ENCODE data around the gene ADCY9.

Gene ADCY9

GRCh38 chr16:4021070-4021779, 95.0 kb downstream of the ADCY9 start:
- Histone ChIP-seq H3K9me3 (ENCODE audit: control insufficient read depth, low read length) (no peaks in the 10 kb centered on the region), H3K4me3 (ENCODE audit: low read length) (no peak overlapping the region), H3K36me3 (ENCODE audit: control insufficient read depth, insufficient read depth, low read length, severe bottlenecking) (no peaks in the 10 kb centered on the region), H3K27me3 (replicated peaks; ENCODE audit: control insufficient read depth, insufficient read depth, low read length) (no peaks in the 10 kb centered on the region), H3K4me1 (ENCODE audit: control insufficient read depth, insufficient read depth, low read length) (peaks cover 13% of the 10 kb centered on the region), H3K9ac (ENCODE audit: low read length) (no peak overlapping the region)
- DNase-seq (ENCODE audit: low read depth) = no peak

DNA sequence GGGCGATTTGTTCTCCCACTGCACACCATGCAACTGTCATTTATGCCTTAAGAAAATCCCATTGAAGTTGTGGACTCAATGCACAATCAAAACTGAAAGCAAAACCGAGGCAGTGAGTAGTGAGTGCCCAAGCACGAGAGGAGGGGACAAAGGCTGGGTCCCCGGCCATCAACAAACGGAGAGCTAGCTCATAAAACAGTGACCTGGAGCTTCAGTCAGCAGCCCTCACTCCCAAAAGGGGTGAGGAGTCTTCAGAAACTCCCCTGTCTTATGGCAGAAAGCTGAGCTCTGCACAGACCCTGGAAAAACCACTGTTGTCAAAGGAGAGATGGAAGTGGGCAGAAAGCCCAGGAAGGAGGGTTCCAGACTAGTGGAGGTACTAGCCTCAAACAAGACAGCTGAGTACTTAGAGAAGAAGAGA, 96.9 kb downstream of the ADCY9 start:
- H3K4me1 ChIP-seq (ENCODE audit: control insufficient read depth, insufficient read depth, low read length) = peaks cover 13% of the 10 kb centered on the region
- H3K36me3 ChIP-seq (ENCODE audit: control insufficient read depth, insufficient read depth, low read length, severe bottlenecking) = no peaks in the 10 kb centered on the region
- no peak for DNase-seq (ENCODE audit: low read depth)
- peak overlapping the region; percentile 84 for H3K4me3 ChIP-seq (ENCODE audit: low read length)
- no peaks in the 10 kb centered on the region for H3K27me3 ChIP-seq (replicated peaks; ENCODE audit: control insufficient read depth, insufficient read depth, low read length)
- H3K9me3 ChIP-seq (ENCODE audit: control insufficient read depth, low read length) = no peaks in the 10 kb centered on the region
- peak overlapping the region; percentile 81 for H3K9ac ChIP-seq (ENCODE audit: low read length)

GRCh38 chr16:4018391-4018790, 97.9 kb downstream of the ADCY9 start:
- H3K9me3 ChIP-seq (ENCODE audit: control insufficient read depth, low read length) = no peaks in the 10 kb centered on the region
- no peak overlapping the region for H3K4me3 ChIP-seq (ENCODE audit: low read length)
- peaks cover 17% of the 10 kb centered on the region for H3K4me1 ChIP-seq (ENCODE audit: control insufficient read depth, insufficient read depth, low read length)
- DNase-seq (ENCODE audit: low read depth) = no peak
- no peaks in the 10 kb centered on the region for H3K36me3 ChIP-seq (ENCODE audit: control insufficient read depth, insufficient read depth, low read length, severe bottlenecking)
- no peak overlapping the region for H3K9ac ChIP-seq (ENCODE audit: low read length)
- H3K27me3 ChIP-seq (replicated peaks; ENCODE audit: control insufficient read depth, insufficient read depth, low read length) = no peaks in the 10 kb centered on the region

- Histone ChIP-seq H3K36me3 (ENCODE audit: control insufficient read depth, insufficient read depth, low read length, severe bottlenecking) (no peaks in the 10 kb centered on the region), H3K9me3 (ENCODE audit: control insufficient read depth, low read length) (no peaks in the 10 kb centered on the region), H3K9ac (ENCODE audit: low read length) (no peak overlapping the region), H3K27me3 (replicated peaks; ENCODE audit: control insufficient read depth, insufficient read depth, low read length) (no peaks in the 10 kb centered on the region), H3K4me1 (ENCODE audit: control insufficient read depth, insufficient read depth, low read length) (peaks cover 17% of the 10 kb centered on the region), H3K4me3 (ENCODE audit: low read length) (no peak overlapping the region)
- no peak for DNase-seq (ENCODE audit: low read depth)
Measured at GRCh38 chr16:4017807-4018206, 98.4 kb downstream of the ADCY9 start.

- no peak overlapping the region for H3K4me3 ChIP-seq (ENCODE audit: low read length)
- DNase-seq (ENCODE audit: low read depth) = peak; percentile 34
- H3K4me1 ChIP-seq (ENCODE audit: control insufficient read depth, insufficient read depth, low read length) = peaks cover 17% of the 10 kb centered on the region
Measured at GRCh38 chr16:4016658-4017057, 99.6 kb downstream of the ADCY9 start.

GRCh38 chr16:4016005-4016352, 100.3 kb downstream of the ADCY9 start:
- Histone ChIP-seq H3K36me3 (ENCODE audit: control insufficient read depth, insufficient read depth, low read length, severe bottlenecking) (no peaks in the 10 kb centered on the region), H3K4me3 (ENCODE audit: low read length) (no peak overlapping the region), H3K9me3 (ENCODE audit: control insufficient read depth, low read length) (no peaks in the 10 kb centered on the region), H3K27me3 (replicated peaks; ENCODE audit: control insufficient read depth, insufficient read depth, low read length) (no peaks in the 10 kb centered on the region), H3K4me1 (ENCODE audit: control insufficient read depth, insufficient read depth, low read length) (peaks cover 17% of the 10 kb centered on the region), H3K9ac (ENCODE audit: low read length) (no peak overlapping the region)
- DNase-seq (ENCODE audit: low read depth) = no peak

More at GRCh38 chr16:4016658-4017057, 99.6 kb downstream of the ADCY9 start:
- Histone ChIP-seq H3K27me3 (replicated peaks; ENCODE audit: control insufficient read depth, insufficient read depth, low read length) (no peaks in the 10 kb centered on the region), H3K36me3 (ENCODE audit: control insufficient read depth, insufficient read depth, low read length, severe bottlenecking) (no peaks in the 10 kb centered on the region), H3K9ac (ENCODE audit: low read length) (no peak overlapping the region), H3K9me3 (ENCODE audit: control insufficient read depth, low read length) (no peaks in the 10 kb centered on the region)

DNA sequence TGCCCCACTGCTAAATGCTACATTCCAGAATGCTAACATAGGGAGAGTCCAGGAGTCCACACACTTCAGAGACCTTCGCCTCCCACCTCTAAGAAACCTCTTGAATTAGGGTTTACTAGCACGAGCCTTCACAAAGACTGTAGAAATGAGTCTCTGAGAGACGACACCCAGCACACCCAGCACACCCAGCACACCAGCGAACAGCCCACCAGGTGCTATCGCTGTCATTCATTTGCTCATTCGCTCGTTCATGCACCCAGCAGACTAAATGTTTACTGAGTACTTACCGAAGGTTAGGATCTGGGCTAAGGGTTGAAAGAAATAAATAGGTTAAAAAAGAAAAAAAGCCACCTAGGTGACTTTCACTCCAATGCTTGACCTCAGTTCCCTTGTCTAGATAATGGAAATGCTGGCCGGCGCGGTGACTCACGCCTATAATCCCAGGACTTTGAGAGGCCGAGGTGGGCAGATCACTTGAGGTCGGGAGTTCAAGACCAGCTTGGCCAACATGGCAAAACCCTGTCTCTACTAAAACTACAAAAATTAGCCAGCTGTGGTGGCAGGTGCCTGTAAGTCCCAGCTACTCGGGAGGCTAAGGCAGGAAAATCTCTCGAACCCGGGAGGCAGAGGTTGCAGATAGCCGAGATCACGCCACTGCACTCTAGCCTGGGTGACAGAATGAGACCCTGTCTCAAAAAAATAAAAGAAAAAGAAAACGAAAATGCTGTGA, 100.8 kb downstream of the ADCY9 start:
- no peak for DNase-seq (ENCODE audit: low read depth)
- H3K9me3 ChIP-seq (ENCODE audit: control insufficient read depth, low read length) = no peaks in the 10 kb centered on the region
- no peaks in the 10 kb centered on the region for H3K27me3 ChIP-seq (replicated peaks; ENCODE audit: control insufficient read depth, insufficient read depth, low read length)
- peaks cover 17% of the 10 kb centered on the region for H3K4me1 ChIP-seq (ENCODE audit: control insufficient read depth, insufficient read depth, low read length)
- H3K36me3 ChIP-seq (ENCODE audit: control insufficient read depth, insufficient read depth, low read length, severe bottlenecking) = no peaks in the 10 kb centered on the region
- H3K9ac ChIP-seq (ENCODE audit: low read length) = no peak overlapping the region
- no peak overlapping the region for H3K4me3 ChIP-seq (ENCODE audit: low read length)

- no peak overlapping the region for H3K4me3 ChIP-seq (ENCODE audit: low read length)
- no peaks in the 10 kb centered on the region for H3K9me3 ChIP-seq (ENCODE audit: control insufficient read depth, low read length)
- peaks cover 8% of the 10 kb centered on the region for H3K4me1 ChIP-seq (ENCODE audit: control insufficient read depth, insufficient read depth, low read length)
- no peak for DNase-seq (ENCODE audit: low read depth)
- H3K27me3 ChIP-seq (replicated peaks; ENCODE audit: control insufficient read depth, insufficient read depth, low read length) = no peaks in the 10 kb centered on the region
- H3K36me3 ChIP-seq (ENCODE audit: control insufficient read depth, insufficient read depth, low read length, severe bottlenecking) = no peaks in the 10 kb centered on the region
- no peak overlapping the region for H3K9ac ChIP-seq (ENCODE audit: low read length)
Measured at GRCh38 chr16:4011940-4012629, 104.2 kb downstream of the ADCY9 start.

- no peak overlapping the region for H3K4me3 ChIP-seq (ENCODE audit: low read length)
- no peaks in the 10 kb centered on the region for H3K9me3 ChIP-seq (ENCODE audit: control insufficient read depth, low read length)
- DNase-seq (ENCODE audit: low read depth) = no peak
- H3K27me3 ChIP-seq (replicated peaks; ENCODE audit: control insufficient read depth, insufficient read depth, low read length) = no peaks in the 10 kb centered on the region
- H3K9ac ChIP-seq (ENCODE audit: low read length) = no peak overlapping the region
- H3K4me1 ChIP-seq (ENCODE audit: control insufficient read depth, insufficient read depth, low read length) = peaks cover 5% of the 10 kb centered on the region
- H3K36me3 ChIP-seq (ENCODE audit: control insufficient read depth, insufficient read depth, low read length, severe bottlenecking) = no peaks in the 10 kb centered on the region
Measured at GRCh38 chr16:4011225-4011939, 104.9 kb downstream of the ADCY9 start.

DNA sequence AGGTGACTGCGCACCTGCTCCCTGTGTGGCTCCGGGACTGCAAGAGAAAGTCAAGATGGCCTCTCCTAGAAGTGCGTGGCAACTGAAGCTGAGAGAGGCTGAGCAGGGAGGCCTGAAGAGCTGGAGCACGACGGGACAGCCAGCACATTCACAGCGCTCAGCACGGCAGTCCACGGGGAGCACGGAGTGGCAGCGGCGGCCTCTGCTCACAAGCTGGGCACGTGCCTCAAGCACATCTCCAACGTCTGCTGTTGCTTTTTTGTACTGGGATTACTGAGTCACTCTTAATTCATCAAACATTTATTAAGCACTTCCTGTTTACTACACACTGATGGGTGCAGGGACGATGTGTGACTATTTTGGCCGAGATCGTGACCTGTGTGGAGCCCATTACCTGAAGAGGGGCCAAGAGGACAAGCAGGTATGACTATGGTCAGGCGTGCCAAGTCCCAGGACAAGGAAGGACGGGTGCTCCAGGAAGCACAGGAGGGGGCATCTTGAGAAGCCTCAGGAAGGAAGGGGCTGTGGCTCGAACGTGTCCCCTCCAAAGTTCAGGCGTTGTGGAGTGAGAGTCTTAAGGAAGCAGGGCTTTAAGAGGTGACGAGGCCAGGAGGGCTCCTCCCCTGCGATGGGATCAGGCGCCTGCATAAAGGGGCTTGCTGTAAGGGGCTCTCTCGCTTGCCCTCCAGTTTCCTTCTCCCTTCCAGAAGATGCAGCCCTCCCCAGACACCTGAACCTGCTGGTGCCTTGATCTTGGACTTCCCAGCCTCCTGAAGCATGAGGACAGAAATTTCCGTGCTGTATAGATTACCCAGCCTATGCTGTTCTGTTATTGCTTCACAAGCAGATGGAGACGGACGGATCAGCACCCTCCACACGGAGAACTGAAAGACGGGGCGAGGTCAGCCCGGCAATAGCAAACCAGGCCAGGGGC, 105.8 kb downstream of the ADCY9 start:
- Histone ChIP-seq H3K36me3 (ENCODE audit: control insufficient read depth, insufficient read depth, low read length, severe bottlenecking) (no peaks in the 10 kb centered on the region), H3K9me3 (ENCODE audit: control insufficient read depth, low read length) (no peaks in the 10 kb centered on the region), H3K4me3 (ENCODE audit: low read length) (no peak overlapping the region), H3K27me3 (replicated peaks; ENCODE audit: control insufficient read depth, insufficient read depth, low read length) (no peaks in the 10 kb centered on the region), H3K4me1 (ENCODE audit: control insufficient read depth, insufficient read depth, low read length) (peaks cover 5% of the 10 kb centered on the region), H3K9ac (ENCODE audit: low read length) (no peak overlapping the region)
- no peak for DNase-seq (ENCODE audit: low read depth)
